ENCODE results near the gene LYRM1. TPM values are rescaled to one million over a fixed set of nuclear protein-coding genes. Genes with fewer than 3 reads are reported as not detected.

The LYRM1 gene
- total and polyA plus RNA-seq, 2 of the 8 experiments (the other 6 are each of a cell fraction or from before 2014, with no cell fraction given): 11.6 to 13.4 TPM

DNA sequence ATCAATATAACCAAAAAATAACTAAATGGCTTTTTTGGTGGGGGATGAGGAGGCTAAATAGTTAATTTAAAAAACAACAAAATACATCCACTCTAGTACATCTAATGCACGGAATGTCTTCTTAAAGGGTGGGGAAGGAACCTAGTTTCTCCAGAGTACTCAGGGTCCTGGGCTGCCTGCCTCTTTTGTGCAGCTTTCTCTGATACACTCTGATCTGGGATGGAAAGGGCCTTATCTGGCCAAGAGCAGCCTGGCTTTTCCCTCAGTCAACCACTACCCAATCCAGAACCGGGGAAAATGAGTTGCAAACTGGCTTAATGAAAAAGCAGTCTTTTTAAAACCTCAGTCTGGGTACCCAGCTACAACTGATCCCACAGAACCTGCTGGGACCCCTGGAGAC, 43.3 kb upstream of the LYRM1 start:
- no peaks in the 10 kb centered on the region for H3K9me3 ChIP-seq (ENCODE audit: insufficient read depth in 2 of 2, low read depth in 1 of 2, low read length in 1 of 2)
- no peak overlapping the region for H3K27ac ChIP-seq (ENCODE audit: low read depth, low read length)
- no peak overlapping the region for H4K91ac ChIP-seq (replicated peaks; ENCODE audit: insufficient read length, low read length)
- H2BK20ac ChIP-seq (ENCODE audit: low read length): no peak overlapping the region
- no peaks in the 10 kb centered on the region for H3K23me2 ChIP-seq (ENCODE audit: low read depth, low read length)
- 0 out of 4 replicates have a peak, but pooled peaks cover 0 to 6% of the 10 kb centered on the region in 2 experiments for H3K79me2 ChIP-seq (ENCODE audit: control insufficient read depth in 1 of 2, insufficient read depth in 2 of 2, low read length in 2 of 2)
- H2AFZ ChIP-seq (ENCODE audit: low read length): no peak overlapping the region
- 97% methylated on average over 2 of the region's 2 CpGs; no CpG with 5 or more reads in 1 of the 2 experiments for WGBS, 2 experiments (ENCODE audit: extremely low coverage in 1 of 2, insufficient coverage in 1 of 2, insufficient read length in 1 of 2, insufficient replicate concordance in 2 of 2, low coverage in 1 of 2, low lambda C conversion rate in 2 of 2, missing lambda C conversion rate in 1 of 2)
- peaks cover 0 to 12% (median 2%) of the 10 kb centered on the region in 4 experiments; a peak in 5 of 8 replicates for H3K36me3 ChIP-seq (ENCODE audit: control insufficient read depth in 2 of 4, insufficient read depth in 4 of 4, low read length in 3 of 4)
- H2BK120ac ChIP-seq (replicated peaks; ENCODE audit: low read depth, low read length): no peak overlapping the region
- H3K23ac ChIP-seq (ENCODE audit: insufficient read length): no peak overlapping the region
- DNase-seq (ENCODE audit: low read depth in 1 of 2, low spot score in 2 of 2) (no peak), FAIRE-seq (no peak)
- no peak overlapping the region for H4K5ac ChIP-seq (ENCODE audit: insufficient read length, low read depth, low read length)
- peaks cover 4% of the 10 kb centered on the region; the same call in 1 of the 2 replicates for H3K79me1 ChIP-seq (ENCODE audit: low read depth, low read length)
- ChIA-PET CTCF (ENCODE audit: partially characterized antibody) (interaction anchor here (0.9 kb wide), 1 partner anchor 192 kb away, joined by 3 read pairs; no protein-coding TSS in a partner anchor), POLR2A (ENCODE audit: partially characterized antibody) (no interaction called here)
- no peak overlapping the region for H2BK5ac ChIP-seq (ENCODE audit: low read depth, low read length)
- no peak overlapping the region for H3K9ac ChIP-seq (replicated peaks in 1 of 4; ENCODE audit: extremely low read depth in 1 of 4, low read depth in 3 of 4, low read length in 3 of 4)
- H3K14ac ChIP-seq (ENCODE audit: insufficient read length): no peak overlapping the region
- no peak overlapping the region for H2BK15ac ChIP-seq (ENCODE audit: low read length)
- no peak overlapping the region for H3K4me3 ChIP-seq (ENCODE audit: extremely low read depth in 1 of 4, insufficient read depth in 2 of 4, low read depth in 3 of 4, low read length in 4 of 4)
- no peak overlapping the region for H3K56ac ChIP-seq (replicated peaks; ENCODE audit: insufficient read length, low read depth, low read length)
- H4K8ac ChIP-seq (ENCODE audit: extremely low read depth, insufficient read depth, low read length): no peak overlapping the region
- H3K18ac ChIP-seq (ENCODE audit: extremely low read depth, low read length): no peak overlapping the region
- H3K4me2 ChIP-seq (ENCODE audit: insufficient read depth in 1 of 2, low read depth in 2 of 2, low read length in 2 of 2): no peak overlapping the region
- no peaks in the 10 kb centered on the region for H3K27me3 ChIP-seq (replicated peaks in 1 of 4; ENCODE audit: control insufficient read depth in 3 of 4, extremely low read depth in 1 of 4, insufficient read depth in 3 of 4, low read length in 3 of 4)
- H2BK12ac ChIP-seq (ENCODE audit: low read depth, low read length): no peak overlapping the region
- peaks cover 0 to 6% (median under 1%) of the 10 kb centered on the region in 4 experiments; a peak in 3 of 7 replicates for H3K4me1 ChIP-seq (replicated peaks in 1 of 4; ENCODE audit: control insufficient read depth in 3 of 4, insufficient read depth in 4 of 4, low read length in 3 of 4)
- peaks cover 0 to 1% of the 10 kb centered on the region in 2 experiments for H4K20me1 ChIP-seq (replicated peaks in 1 of 2; ENCODE audit: control insufficient read depth in 1 of 2, insufficient read depth in 2 of 2, low read length in 2 of 2)
- H2AK5ac ChIP-seq (ENCODE audit: low read depth, low read length): no peak overlapping the region
- no peak overlapping the region for H3K4ac ChIP-seq (replicated peaks; ENCODE audit: insufficient read length, low read depth, low read length)
- TF ChIP-seq ATF3 (IDR thresholded peaks at IDR 0.05; ENCODE audit: insufficient read depth, low read depth, low read length): no peak
- no peak for TF ChIP-seq NRF1 (IDR thresholded peaks at IDR 0.05; ENCODE audit: low read depth, low read length)
- no peak for TF ChIP-seq USF2 (IDR thresholded peaks at IDR 0.05; ENCODE audit: low read length)
- no peak for TF ChIP-seq CHD1 (IDR thresholded peaks at IDR 0.05; ENCODE audit: low read depth, low read length)
- no peak for TF ChIP-seq KDM1A (IDR thresholded peaks at IDR 0.05; ENCODE audit: borderline replicate concordance, low read length)
- TF ChIP-seq CBX8 (IDR thresholded peaks at IDR 0.05; ENCODE audit: borderline replicate concordance, low read depth, low read length): no peak
- TF ChIP-seq EP300 (IDR thresholded peaks at IDR 0.05; ENCODE audit: borderline replicate concordance in 1 of 2, low read depth in 2 of 2, low read length in 2 of 2): no peak
- TF ChIP-seq FOSL1 (IDR thresholded peaks at IDR 0.05; ENCODE audit: insufficient read depth, low read depth, low read length): no peak
